Measurements from ENCODE around the gene SOS2. TPM values are rescaled to one million over a fixed set of nuclear protein-coding genes. Genes with fewer than 3 reads are reported as not detected.

SOS2 gene
- total and polyA plus RNA-seq, 10 of the 15 experiments (the other 5 are each of a cell fraction or from before 2014, with no cell fraction given), result 2.1 to 16.8 (median 8.4) TPM

DNA sequence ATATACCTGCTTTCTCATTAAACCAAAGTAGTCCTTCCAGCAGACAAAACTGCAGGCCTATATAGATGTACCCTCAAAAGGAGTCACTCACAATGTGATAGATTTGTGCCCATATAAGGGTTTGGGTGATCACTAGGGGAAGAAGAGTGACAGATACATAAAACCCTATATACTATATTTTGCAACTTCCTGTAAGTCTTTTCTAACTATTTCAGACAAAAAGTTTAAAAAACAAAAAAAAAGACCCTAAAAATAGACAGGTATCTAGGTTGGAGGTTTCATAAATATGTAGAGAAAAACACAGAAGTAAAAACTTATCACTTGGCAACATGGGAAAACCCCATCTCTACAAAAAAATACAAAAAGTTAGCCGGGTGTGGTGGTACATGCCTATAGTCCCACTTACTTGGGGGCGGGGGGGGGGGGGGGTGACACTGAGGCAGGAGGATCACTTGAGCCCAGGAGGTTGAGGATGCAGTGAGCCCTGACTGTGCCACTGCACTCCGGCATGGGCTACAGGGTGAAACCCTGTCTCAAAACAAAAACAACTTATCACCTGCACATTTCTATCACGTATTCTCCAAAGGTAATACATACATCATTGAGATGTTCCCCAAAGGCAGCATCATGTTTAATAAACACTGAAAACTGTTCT, 117.9 kb downstream of the SOS2 start (continued):
- TF ChIP-seq, protein P1, sequence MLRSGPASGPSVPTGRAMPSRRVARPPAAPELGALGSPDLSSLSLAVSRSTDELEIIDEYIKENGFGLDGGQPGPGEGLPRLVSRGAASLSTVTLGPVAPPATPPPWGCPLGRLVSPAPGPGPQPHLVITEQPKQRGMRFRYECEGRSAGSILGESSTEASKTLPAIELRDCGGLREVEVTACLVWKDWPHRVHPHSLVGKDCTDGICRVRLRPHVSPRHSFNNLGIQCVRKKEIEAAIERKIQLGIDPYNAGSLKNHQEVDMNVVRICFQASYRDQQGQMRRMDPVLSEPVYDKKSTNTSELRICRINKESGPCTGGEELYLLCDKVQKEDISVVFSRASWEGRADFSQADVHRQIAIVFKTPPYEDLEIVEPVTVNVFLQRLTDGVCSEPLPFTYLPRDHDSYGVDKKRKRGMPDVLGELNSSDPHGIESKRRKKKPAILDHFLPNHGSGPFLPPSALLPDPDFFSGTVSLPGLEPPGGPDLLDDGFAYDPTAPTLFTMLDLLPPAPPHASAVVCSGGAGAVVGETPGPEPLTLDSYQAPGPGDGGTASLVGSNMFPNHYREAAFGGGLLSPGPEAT (IDR thresholded peaks at IDR 0.05; ENCODE audit: low read depth), result no peak
- TF ChIP-seq MEF2B (IDR thresholded peaks at IDR 0.05; ENCODE audit: partially characterized antibody, poor library complexity, severe bottlenecking), result peak; percentile 55
- TF ChIP-seq SP1 (IDR thresholded peaks at IDR 0.05; ENCODE audit: low read depth, low read length), result no peak
- TF ChIP-seq CHD1 (IDR thresholded peaks at IDR 0.05; ENCODE audit: low read depth, low read length), result no peak
- peak; percentile 86 for TF ChIP-seq MEF2A (IDR thresholded peaks at IDR 0.05; ENCODE audit: insufficient read depth, low read depth, low read length)
- no peak for TF ChIP-seq KLF5 (IDR thresholded peaks at IDR 0.05; ENCODE audit: partially characterized antibody)

DNA sequence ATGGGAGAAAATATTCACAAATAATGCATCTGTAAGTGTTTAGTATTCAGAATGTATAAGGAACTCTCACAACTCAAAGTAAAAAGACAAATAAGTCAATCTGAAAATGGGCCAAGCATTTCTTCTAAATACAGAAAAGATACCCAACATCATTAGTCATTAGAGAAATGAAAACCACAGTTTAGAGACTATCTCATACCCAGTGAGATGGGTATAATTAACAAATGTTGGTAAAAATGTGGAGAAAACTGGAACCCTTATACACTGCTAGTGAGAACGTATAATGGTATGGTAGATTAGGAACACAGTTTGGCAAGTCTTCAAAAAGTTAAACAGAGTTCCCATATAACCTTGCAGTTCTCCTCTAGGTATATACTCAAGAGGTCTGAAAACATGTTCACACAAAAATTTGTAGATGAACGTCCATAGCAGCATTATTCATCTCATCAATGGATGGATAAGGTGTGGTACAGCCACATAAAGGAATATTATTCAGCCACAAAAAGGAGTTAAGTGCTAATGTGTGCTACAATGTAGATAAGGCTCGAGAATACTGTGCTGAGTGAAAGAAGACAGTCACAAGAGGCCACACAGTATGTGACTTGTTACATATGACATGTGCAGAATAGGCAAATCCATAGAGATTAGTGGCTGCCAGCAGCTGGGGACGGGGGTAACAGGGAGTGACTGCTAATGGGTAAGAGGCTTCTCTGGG, 120.9 kb downstream of the SOS2 start:
- peak; percentile 35 for ATAC-seq
- in situ Hi-C loops (cut with MboI) (loop anchor here (10.0 kb wide), 1 partner anchor 476 kb away; the partner anchor contains the start of gene DNAAF2), intact Hi-C loops (cut with micrococcal nuclease; ENCODE audit: unreplicated experiment) (loop anchor here (10.0 kb wide), 1 partner anchor 346 kb away; the partner anchor contains the start of gene KLHDC2)
- no peak overlapping the region for H3K27ac ChIP-seq (ENCODE audit: control insufficient read depth, insufficient read depth)
- H3K9me3 ChIP-seq (replicated peaks; ENCODE audit: control insufficient read depth, insufficient read depth, low read length), result peaks cover 3% of the 10 kb centered on the region; the same call in 1 of the 3 replicates
- H3K4me1 ChIP-seq (ENCODE audit: control insufficient read depth, insufficient read depth, low read length), result peaks cover 18% of the 10 kb centered on the region
- DNase-seq (ENCODE audit: low read depth, low spot score), result no peak
- ChIA-PET CTCF (no interaction called here), SMC1A (ENCODE audit: uncharacterized antibody, unreplicated experiment) (interaction anchor here (2.1 kb wide), 1 partner anchor 8 kb away, joined by 5 read pairs; no protein-coding TSS in a partner anchor), RAD21 (ENCODE audit: unreplicated experiment) (no interaction called here), POLR2A (no interaction called here)
- peaks cover 2 to 24% of the 10 kb centered on the region in 2 experiments; a peak in 3 of 4 replicates for H3K36me3 ChIP-seq (ENCODE audit: control insufficient read depth in 2 of 2, insufficient read depth in 2 of 2, low read length in 1 of 2)
- H3K4me2 ChIP-seq (ENCODE audit: control insufficient read depth, insufficient read depth), result peak overlapping the region; percentile 38
- no TSS peak for BruUV-seq (replicated peaks)
- H3K79me2 ChIP-seq (ENCODE audit: control insufficient read depth, insufficient read depth, low read length), result peaks cover 34% of the 10 kb centered on the region
- no peak for FAIRE-seq
- no peak overlapping the region for H3K9ac ChIP-seq (ENCODE audit: control insufficient read depth, insufficient read depth, low read length)
- WGBS (ENCODE audit: insufficient coverage, insufficient replicate concordance, low lambda C conversion rate, missing lambda C conversion rate), result 29% methylated on average over 4 of the region's 4 CpGs
- H3K27me3 ChIP-seq (replicated peaks in 1 of 2; ENCODE audit: control insufficient read depth in 2 of 2, insufficient read depth in 2 of 2, low read length in 1 of 2), result no peaks in the 10 kb centered on the region
- no peaks in the 10 kb centered on the region for H4K20me1 ChIP-seq (ENCODE audit: control insufficient read depth, insufficient read depth)
- H2AFZ ChIP-seq (ENCODE audit: control insufficient read depth, low read depth, low read length), result no peak overlapping the region
- H3K4me3 ChIP-seq, result no peak overlapping the region
- TF ChIP-seq IKZF1 (conservative IDR thresholded peaks at IDR 0.05) (no peak), CBFB (IDR thresholded peaks at IDR 0.05; ENCODE audit: low read depth) (no peak), RELA (IDR thresholded peaks at IDR 0.05; ENCODE audit: borderline replicate concordance, partially characterized antibody) (no peak), PAX5 (IDR thresholded peaks at IDR 0.05; ENCODE audit: borderline replicate concordance, low read depth, low read length) (no peak), HDGF (IDR thresholded peaks at IDR 0.05) (no peak)
- TF ChIP-seq, protein P2, sequence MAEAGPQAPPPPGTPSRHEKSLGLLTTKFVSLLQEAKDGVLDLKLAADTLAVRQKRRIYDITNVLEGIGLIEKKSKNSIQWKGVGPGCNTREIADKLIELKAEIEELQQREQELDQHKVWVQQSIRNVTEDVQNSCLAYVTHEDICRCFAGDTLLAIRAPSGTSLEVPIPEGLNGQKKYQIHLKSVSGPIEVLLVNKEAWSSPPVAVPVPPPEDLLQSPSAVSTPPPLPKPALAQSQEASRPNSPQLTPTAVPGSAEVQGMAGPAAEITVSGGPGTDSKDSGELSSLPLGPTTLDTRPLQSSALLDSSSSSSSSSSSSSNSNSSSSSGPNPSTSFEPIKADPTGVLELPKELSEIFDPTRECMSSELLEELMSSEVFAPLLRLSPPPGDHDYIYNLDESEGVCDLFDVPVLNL (IDR thresholded peaks at IDR 0.05; ENCODE audit: low read depth, low read length), result no peak
- TF ChIP-seq, protein P1 (IDR thresholded peaks at IDR 0.05; ENCODE audit: low read depth), result no peak
- TF ChIP-seq, protein P3, sequence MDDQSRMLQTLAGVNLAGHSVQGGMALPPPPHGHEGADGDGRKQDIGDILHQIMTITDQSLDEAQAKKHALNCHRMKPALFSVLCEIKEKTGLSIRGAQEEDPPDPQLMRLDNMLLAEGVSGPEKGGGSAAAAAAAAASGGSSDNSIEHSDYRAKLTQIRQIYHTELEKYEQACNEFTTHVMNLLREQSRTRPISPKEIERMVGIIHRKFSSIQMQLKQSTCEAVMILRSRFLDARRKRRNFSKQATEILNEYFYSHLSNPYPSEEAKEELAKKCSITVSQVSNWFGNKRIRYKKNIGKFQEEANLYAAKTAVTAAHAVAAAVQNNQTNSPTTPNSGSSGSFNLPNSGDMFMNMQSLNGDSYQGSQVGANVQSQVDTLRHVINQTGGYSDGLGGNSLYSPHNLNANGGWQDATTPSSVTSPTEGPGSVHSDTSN (IDR thresholded peaks at IDR 0.05; ENCODE audit: insufficient replicate concordance, low read depth, low read length), result no peak
